SK-N-SH (cell line): Measurements from ENCODE around the gene NWD2. TPM values are rescaled to one million over a fixed set of nuclear protein-coding genes. Genes with fewer than 3 reads are reported as not detected.

Source experiments
- CTCF ChIA-PET: fragments of 300-600, 350-600 bp; formaldehyde crosslinking; extraction: SDS; loops from one replicate; lab custom pipeline; 2021; lab: Yijun Ruan, JAX
- POLR2A ChIA-PET: fragments of 350-600 bp; sonication (Branson Sonifier 250); formaldehyde crosslinking; extraction: SDS; loops from one replicate; lab custom pipeline; 2020; ENCODE audit warnings: antibody characterized with exemption, inconsistent platforms; lab: Yijun Ruan, JAX
- DNase-seq: peaks from one replicate; pipeline ENCODE4 v3.0.0; 2012
- H2AFZ ChIP-seq: fragments of 200-600 bp; sonication (generic); 2 replicates; pipeline ENCODE4 v1.8.1; 2016; ENCODE audit warnings: antibody characterized with exemption, mild to moderate bottlenecking, low read depth
- H3F3A ChIP-seq: fragments of 200-600 bp; sonication (generic); replicated peaks from 2 replicates; pipeline ENCODE3; 2016; ENCODE audit warnings: antibody characterized with exemption, mild to moderate bottlenecking; ENCODE audit not compliant: insufficient read depth
- H3K27ac ChIP-seq, 2 experiments: fragments of 200-500 bp in 1 of 2; fragments of 200-600 bp in 1 of 2; sonication (Bioruptor generic) in 1 of 2; sonication (generic), shearing (Covaris generic) in 1 of 2; 2 replicates each; pipeline versions ENCODE4 v1.5.1 to v1.6.1; 2014 to 2016; ENCODE audit warnings: low read depth in 2 of 2, inconsistent platforms in 1 of 2, low read length in 1 of 2, mild to moderate bottlenecking in 1 of 2, mixed read lengths in 1 of 2
- H3K27me3 ChIP-seq: fragments of 200-600 bp; sonication (generic), shearing (Covaris generic); 2 replicates; pipeline ENCODE4 v1.6.1; 2016; ENCODE audit warnings: mixed run types; ENCODE audit not compliant: insufficient read depth
- H3K36me3 ChIP-seq, 2 experiments: fragments of 200-500 bp in 1 of 2; fragments of 200-600 bp in 1 of 2; sonication (Bioruptor generic) in 1 of 2; sonication (generic) in 1 of 2; replicated peaks in 1 of 2; 2 replicates each; pipeline versions ENCODE3 to v1.5.1; 2014 to 2016; ENCODE audit warnings: low read length in 1 of 2, mild to moderate bottlenecking in 1 of 2; ENCODE audit not compliant: insufficient read depth in 2 of 2, control insufficient read depth in 1 of 2
- H3K4me1 ChIP-seq, 2 experiments: fragments of 200-500 bp in 1 of 2; fragments of 200-600 bp in 1 of 2; sonication (Bioruptor generic) in 1 of 2; sonication (generic), shearing (Covaris generic) in 1 of 2; 2 replicates each; pipeline versions ENCODE4 v1.5.1 to v1.6.1; 2014 to 2016; ENCODE audit warnings: low read depth in 1 of 2, low read length in 1 of 2, mixed run types in 1 of 2; ENCODE audit not compliant: insufficient read depth in 2 of 2, control insufficient read depth in 1 of 2
- H3K4me2 ChIP-seq: fragments of 200-600 bp; sonication (generic), shearing (Covaris generic); 2 replicates; pipeline ENCODE4 v1.6.1; 2017; ENCODE audit warnings: mixed run types
- H3K4me3 ChIP-seq, 2 experiments: fragments of 200-500 bp in 1 of 2; fragments of 200-600 bp in 1 of 2; sonication (Bioruptor generic) in 1 of 2; sonication (generic), shearing (Covaris generic) in 1 of 2; 2 replicates each; pipeline versions ENCODE4 v1.5.1 to v1.8.1; 2014 to 2016; ENCODE audit warnings: low read depth in 2 of 2, inconsistent platforms in 1 of 2, low read length in 1 of 2, mild to moderate bottlenecking in 1 of 2, mixed read lengths in 1 of 2, moderate library complexity in 1 of 2
- H3K79me2 ChIP-seq: fragments of 200-600 bp; sonication (generic); 2 replicates; pipeline ENCODE4 v1.8.1; 2017; ENCODE audit warnings: mild to moderate bottlenecking; ENCODE audit not compliant: insufficient read depth
- H3K9ac ChIP-seq: fragments of 200-600 bp; sonication (generic); 2 replicates; pipeline ENCODE4 v1.6.1; 2017; ENCODE audit warnings: mixed run types
- H3K9me2 ChIP-seq: fragments of 200-600 bp; sonication (generic); 2 replicates; pipeline ENCODE4 v1.6.1; 2017; ENCODE audit warnings: mixed run types
- H3K9me3 ChIP-seq: fragments of 200-600 bp; sonication (generic); 2 replicates; pipeline ENCODE4 v1.6.1; 2017; ENCODE audit warnings: mixed run types, mild to moderate bottlenecking, moderate library complexity
- H4K20me1 ChIP-seq: fragments of 200-600 bp; sonication (generic); 2 replicates; pipeline ENCODE4 v1.6.1; 2017; ENCODE audit warnings: mild to moderate bottlenecking, mixed run types; ENCODE audit not compliant: insufficient read depth
- CHD2 ChIP-seq: fragments of 150-350 bp; IDR thresholded peaks from 2 replicates; pipeline ENCODE4 v1.6.1; 2018; ENCODE audit warnings: low read length; ENCODE audit not compliant: partially characterized antibody
- CTCF ChIP-seq: fragments of 200-600 bp; sonication (generic); IDR thresholded peaks from 2 replicates; pipeline ENCODE4 v1.6.1; 2017; ENCODE audit warnings: antibody characterized with exemption, mild to moderate bottlenecking, moderate library complexity
- EP300 ChIP-seq, 2 experiments: IDR thresholded peaks; 2 replicates each; pipeline versions ENCODE4 v1.4.0 to v1.6.1; 2012; ENCODE audit warnings: borderline replicate concordance in 1 of 2, low read depth in 1 of 2, low read length in 1 of 2
- EZH2phosphoT487 ChIP-seq: fragments of 200-600 bp; sonication (generic); IDR thresholded peaks from 2 replicates; pipeline ENCODE4 v1.6.1; 2017; ENCODE audit warnings: low read depth, mixed run types, mild to moderate bottlenecking, antibody characterized with exemption, moderate library complexity, borderline replicate concordance
- FOXJ3 ChIP-seq: sonication (generic); formaldehyde crosslinking; IDR thresholded peaks from 2 replicates; pipeline ENCODE4 v1.5.1; 2020; ENCODE audit warnings: mild to moderate bottlenecking, missing genetic modification reagents
- GABPA ChIP-seq: IDR thresholded peaks from 2 replicates; pipeline ENCODE4 v1.4.0; 2012; ENCODE audit warnings: low read depth, mild to moderate bottlenecking
- JUND ChIP-seq: IDR thresholded peaks from 2 replicates; pipeline ENCODE4 v1.4.0; 2012
- MAX ChIP-seq: IDR thresholded peaks from 2 replicates; pipeline ENCODE4 v1.4.0; 2012; ENCODE audit warnings: low read depth
- MEF2A ChIP-seq: IDR thresholded peaks from 2 replicates; pipeline ENCODE4 v1.4.0; 2012; ENCODE audit warnings: low read depth, borderline replicate concordance
- MXI1 ChIP-seq: IDR thresholded peaks from 2 replicates; pipeline ENCODE4 v1.6.1; 2012; ENCODE audit warnings: mild to moderate bottlenecking, low read depth, low read length, improper control_type of control experiment
- NFIC ChIP-seq: IDR thresholded peaks from 2 replicates; pipeline ENCODE4 v1.4.0; 2012; ENCODE audit warnings: borderline replicate concordance
- NRF1 ChIP-seq: IDR thresholded peaks from 2 replicates; pipeline ENCODE4 v1.6.1; 2012; ENCODE audit warnings: low read depth, mild to moderate bottlenecking, low read length
- PBX3 ChIP-seq: IDR thresholded peaks from 2 replicates; pipeline ENCODE4; 2012
- POLR2AphosphoS5 ChIP-seq: IDR thresholded peaks from 2 replicates; pipeline ENCODE4 v1.6.1; 2012; ENCODE audit warnings: low read depth, low read length
- RXRA ChIP-seq: IDR thresholded peaks from 2 replicates; pipeline ENCODE4 v1.4.0; 2012; ENCODE audit warnings: low read depth, mild to moderate bottlenecking, borderline replicate concordance
- SIN3A ChIP-seq: IDR thresholded peaks from 2 replicates; pipeline ENCODE4 v1.6.1; 2012; ENCODE audit warnings: low read depth, mild to moderate bottlenecking, low read length, moderate library complexity, borderline replicate concordance
- TCF12 ChIP-seq: IDR thresholded peaks from 2 replicates; pipeline ENCODE4 v1.4.0; 2012
- YY1 ChIP-seq: IDR thresholded peaks from 2 replicates; pipeline ENCODE4 v1.4.0; 2012; ENCODE audit warnings: low read depth, mild to moderate bottlenecking
- WGBS: methylation state at CpG from one replicate; pipeline ENCODE4 v1.1.6; 2017; ENCODE audit warnings: low lambda C conversion rate; 5-methylcytosine and 5-hydroxymethylcytosine counted together
- polyA plus RNA-seq, 3 experiments: library from polyadenylated mRNA; depleted of rRNA; stranded (reverse); fragments of >200 nt; gene quantifications; 2 replicates each; pipeline ENCODE4 v1.2.3, GENCODE V29; 2012

NWD2 gene
- polyA plus RNA-seq, 1 of the 3 experiments (the other 2 are of a cell fraction), result not detected

- Histone ChIP-seq H3K9me2 (no peaks in the 10 kb centered on the region), H4K20me1 (no peaks in the 10 kb centered on the region), H2AFZ (peak overlapping the region; percentile 65; the same call in 1 of the 2 replicates), H3K9ac (no peak overlapping the region), H3K27ac (no peak overlapping the region), H3K4me2 (peak overlapping the region; percentile 78), H3K79me2 (no peaks in the 10 kb centered on the region), H3K27me3 (peaks cover 28% of the 10 kb centered on the region; the same call in 1 of the 2 replicates), H3K9me3 (no peaks in the 10 kb centered on the region), H3F3A (no peaks in the 10 kb centered on the region), H3K4me3 (peak overlapping the region; percentile 45 to 59), H3K36me3 (no peaks in the 10 kb centered on the region), H3K4me1 (peaks cover 0 to 6% of the 10 kb centered on the region in 2 experiments; a peak in 1 of 4 replicates)
- 7% methylated on average over 18 of the region's 32 CpGs for WGBS
- TF ChIP-seq POLR2AphosphoS5, result no peak
- no peak for TF ChIP-seq RXRA
- no peak for TF ChIP-seq MEF2A
- TF ChIP-seq TCF12, result no peak
- no peak for TF ChIP-seq EP300 (IDR thresholded peaks at IDR 0.05; ENCODE audit: borderline replicate concordance in 1 of 2, low read depth in 1 of 2, low read length in 1 of 2)
- no peak for TF ChIP-seq JUND
- TF ChIP-seq MXI1, result no peak
- TF ChIP-seq GABPA, result no peak
- no peak for TF ChIP-seq FOXJ3 (CRISPR knock-in tag)
- TF ChIP-seq NFIC, result no peak
- no peak for TF ChIP-seq CTCF
- TF ChIP-seq NRF1, result no peak
- POLR2A ChIA-PET, result no interaction called here
- CTCF ChIA-PET, result interaction anchor here (1.0 to 3.1 kb wide), 5 partner anchors 10 to 149 kb away, joined by 3 to 31 read pairs (median 7); no protein-coding TSS in a partner anchor
- no peak for DNase-seq
Observed at GRCh38 chr4:37453999-37454800, 209.7 kb downstream of the NWD2 start.

- H3K9me3 ChIP-seq, result no peaks in the 10 kb centered on the region
- CTCF ChIA-PET, result interaction anchor here (1.3 kb wide), 1 partner anchor 346 kb away, joined by 5 read pairs; no protein-coding TSS in a partner anchor
- H3K79me2 ChIP-seq, result no peaks in the 10 kb centered on the region
- H3K27ac ChIP-seq, result no peak overlapping the region
- H3K9me2 ChIP-seq, result no peaks in the 10 kb centered on the region
- no peaks in the 10 kb centered on the region for H3F3A ChIP-seq
- 31% methylated on average over 11 of the region's 11 CpGs for WGBS
- no peaks in the 10 kb centered on the region for H4K20me1 ChIP-seq
- no peak overlapping the region for H2AFZ ChIP-seq
- no peak overlapping the region for H3K4me2 ChIP-seq
- DNase-seq, result no peak
- H3K36me3 ChIP-seq, result no peaks in the 10 kb centered on the region
- peaks cover 0 to 6% of the 10 kb centered on the region in 2 experiments; a peak in 1 of 4 replicates for H3K4me1 ChIP-seq
- no peak overlapping the region for H3K9ac ChIP-seq
- no peak overlapping the region for H3K4me3 ChIP-seq
- H3K27me3 ChIP-seq, result peaks cover 28% of the 10 kb centered on the region; the same call in 1 of the 2 replicates
- POLR2A ChIA-PET, result no interaction called here
- TF ChIP-seq FOXJ3 (CRISPR knock-in tag) (no peak), NFIC (no peak), POLR2AphosphoS5 (no peak), MEF2A (no peak), MAX (no peak), EZH2phosphoT487 (no peak), CTCF (no peak), SIN3A (no peak), CHD2 (no peak), YY1 (no peak), JUND (no peak), PBX3 (no peak), TCF12 (no peak)
Observed at GRCh38 chr4:37455301-37456131, 211.0 kb downstream of the NWD2 start.
